SH-SY5Y (cell line): ENCODE measurements around the gene STEEP1.

ENCODE experiments used
- GATA2 ChIP-seq: IDR thresholded peaks from 2 replicates; pipeline ENCODE4 v1.6.1; 2011; ENCODE audit warnings: mild to moderate bottlenecking, low read depth, low read length
- GATA3 ChIP-seq: IDR thresholded peaks from 2 replicates; pipeline ENCODE4 v1.6.1; 2011; ENCODE audit warnings: low read depth, mild to moderate bottlenecking, low read length, moderate library complexity

- no peak for TF ChIP-seq GATA3
- TF ChIP-seq GATA2, result no peak
These were observed 27.7 kb downstream of the STEEP1 start for GRCh38 chrX:119537487-119537886.
